HG02623 (cell line): ENCODE data around the gene AGRN.
"Not testable (repeated sequence)": the region's sequence is repeated elsewhere in the genome, so short reads cannot be mapped to it uniquely, and the experiment has no call there.

Source experiments
- ATAC-seq: cut with Tn5 transposase; IDR thresholded peaks from one replicate; pipeline ENCODE4 v1.9.1; 2021; ENCODE audit warnings: moderate library complexity; ENCODE audit not compliant: unreplicated experiment

Gene AGRN

GRCh38 chr1:981491-981954, 38.4 kb upstream of the AGRN start:
- ATAC-seq = no peak

DNA sequence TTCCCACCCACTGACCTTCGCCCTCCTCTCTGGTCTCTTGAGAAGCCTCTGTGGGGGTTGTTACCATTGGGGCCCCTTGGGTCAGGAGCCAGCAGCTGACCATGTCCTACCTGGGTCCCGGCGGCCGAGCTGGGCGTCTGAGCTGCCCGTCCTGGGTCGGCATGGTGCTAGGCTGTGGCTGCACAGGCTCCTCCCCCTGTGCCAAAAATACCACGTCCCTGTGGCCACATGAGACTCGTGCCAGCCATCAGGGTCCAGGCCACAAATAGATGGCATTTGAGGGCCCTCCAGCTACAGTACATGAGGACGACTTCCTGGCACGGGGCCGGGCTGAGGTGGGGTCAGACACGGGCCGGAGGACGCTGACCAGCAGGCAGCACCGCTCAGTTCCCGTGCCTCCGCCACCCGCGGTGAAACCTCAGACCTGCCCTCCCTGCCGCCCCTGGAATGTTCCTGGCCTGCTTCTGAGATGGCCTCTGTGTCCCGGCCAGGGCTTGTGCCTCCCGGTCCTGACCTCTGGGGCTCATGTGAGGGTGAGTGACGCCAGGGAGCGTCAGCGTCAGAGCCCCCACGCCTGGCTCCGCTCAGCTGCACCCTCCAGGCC, 37.9 kb upstream of the AGRN start, which contains the start of gene PERM1:
TSS of gene PERM1 (minus strand) at position 139 of the 604 bp plus-strand sequence. CDS start 1,064 bp downstream, outside the sequence.
- no peak for ATAC-seq

DNA sequence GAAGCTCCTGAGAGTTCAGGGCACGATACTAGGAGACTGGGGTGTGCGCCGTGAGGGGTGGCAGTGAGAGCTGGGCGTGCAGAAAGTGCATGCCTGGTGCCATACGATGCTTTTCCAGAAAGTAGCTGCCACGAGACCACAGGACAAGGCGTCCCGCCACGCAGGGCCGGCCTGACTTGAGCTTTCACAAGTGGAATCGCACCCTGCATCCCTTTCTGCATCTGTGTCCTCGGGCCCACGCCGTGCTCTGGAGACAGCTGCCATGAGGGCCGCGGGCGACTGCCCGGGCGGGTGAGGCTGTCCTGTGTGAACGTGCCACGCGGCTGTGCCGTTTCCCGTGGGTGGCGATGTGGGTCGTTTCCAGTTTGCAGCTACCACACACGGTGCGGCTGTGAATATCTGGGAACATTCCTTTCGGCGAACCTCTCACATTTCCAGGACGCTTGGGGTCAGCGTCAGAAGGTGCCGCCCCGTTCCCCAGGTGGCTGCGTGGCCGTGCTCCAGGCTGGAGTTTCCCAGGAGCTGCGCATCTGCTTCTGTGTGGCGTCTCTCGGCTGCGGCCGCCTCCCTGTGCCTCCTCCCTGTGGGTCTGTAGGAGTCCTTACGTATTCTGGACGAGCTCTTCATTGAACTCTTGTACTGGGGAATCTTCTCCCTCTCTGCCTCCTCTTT, 37.0 kb upstream of the AGRN start:
- no peak for ATAC-seq

- no peak for ATAC-seq
Observed at GRCh38 chr1:983798-984475, 36.0 kb upstream of the AGRN start.

GRCh38 chr1:984476-984814, 35.5 kb upstream of the AGRN start:
- no peak for ATAC-seq

DNA sequence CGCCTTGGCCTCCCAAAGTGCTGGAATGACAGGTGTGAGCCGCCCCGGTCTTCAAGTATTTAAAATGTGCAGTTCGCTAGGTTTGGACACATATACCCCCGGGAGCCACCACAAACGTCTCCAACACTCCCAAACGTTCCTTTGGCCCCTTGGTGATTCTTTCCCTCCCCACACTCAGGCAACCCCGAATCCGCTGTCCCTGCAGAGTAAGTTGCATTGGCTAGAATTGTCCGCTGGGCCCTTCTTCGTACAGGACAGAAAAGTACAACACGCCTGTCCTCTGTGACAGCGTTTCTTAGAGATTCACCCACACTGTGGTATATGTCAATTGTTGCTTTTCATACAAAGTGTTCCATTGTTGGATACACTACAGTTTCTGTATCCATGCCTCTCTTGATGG, 34.8 kb upstream of the AGRN start:
- ATAC-seq = no peak

DNA sequence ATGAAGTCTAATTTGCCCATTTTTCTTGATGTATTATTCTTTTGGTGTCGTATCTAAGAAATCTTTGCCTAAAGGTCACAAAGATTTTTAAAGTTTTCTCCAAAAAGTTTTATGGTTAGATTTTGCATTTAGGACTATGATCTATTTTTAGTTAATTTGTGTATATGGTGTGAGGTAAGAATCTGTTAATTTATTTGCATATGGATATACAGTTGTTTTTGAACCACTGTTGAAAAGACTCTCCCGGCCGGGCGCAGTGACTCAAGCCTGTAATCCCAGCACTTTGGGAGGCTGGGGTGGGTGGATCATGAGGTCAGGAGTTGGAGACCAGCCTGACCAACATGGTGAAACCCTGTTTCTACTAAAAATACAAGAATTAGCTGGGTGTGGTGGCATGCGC, 31.9 kb upstream of the AGRN start:
- not testable (repeated sequence) for ATAC-seq

DNA sequence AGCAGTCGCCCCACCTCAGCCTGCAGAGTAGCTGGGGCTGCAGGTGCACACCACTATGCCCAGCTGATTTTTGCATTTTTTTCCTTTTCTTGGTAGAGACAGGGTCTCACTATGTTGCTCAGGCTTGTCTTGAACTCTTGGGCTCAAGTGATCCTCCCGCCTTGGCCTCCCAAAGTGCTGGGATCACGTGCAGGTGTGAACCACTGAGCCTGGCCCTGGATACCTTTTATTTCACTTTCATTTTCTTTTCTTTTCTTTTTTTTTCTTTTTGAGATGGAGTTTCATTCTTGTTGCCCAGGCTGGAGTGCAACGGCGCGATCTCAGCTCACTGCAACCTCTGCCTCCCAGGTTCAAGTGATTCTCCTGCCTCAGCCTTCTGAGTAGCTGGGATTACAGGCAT, 28.6 kb upstream of the AGRN start:
- not testable (repeated sequence) for ATAC-seq

GRCh38 chr1:991895-992294, 28.0 kb upstream of the AGRN start:
- ATAC-seq = no peak

GRCh38 chr1:992362-992761, 27.6 kb upstream of the AGRN start:
- ATAC-seq = no peak

DNA sequence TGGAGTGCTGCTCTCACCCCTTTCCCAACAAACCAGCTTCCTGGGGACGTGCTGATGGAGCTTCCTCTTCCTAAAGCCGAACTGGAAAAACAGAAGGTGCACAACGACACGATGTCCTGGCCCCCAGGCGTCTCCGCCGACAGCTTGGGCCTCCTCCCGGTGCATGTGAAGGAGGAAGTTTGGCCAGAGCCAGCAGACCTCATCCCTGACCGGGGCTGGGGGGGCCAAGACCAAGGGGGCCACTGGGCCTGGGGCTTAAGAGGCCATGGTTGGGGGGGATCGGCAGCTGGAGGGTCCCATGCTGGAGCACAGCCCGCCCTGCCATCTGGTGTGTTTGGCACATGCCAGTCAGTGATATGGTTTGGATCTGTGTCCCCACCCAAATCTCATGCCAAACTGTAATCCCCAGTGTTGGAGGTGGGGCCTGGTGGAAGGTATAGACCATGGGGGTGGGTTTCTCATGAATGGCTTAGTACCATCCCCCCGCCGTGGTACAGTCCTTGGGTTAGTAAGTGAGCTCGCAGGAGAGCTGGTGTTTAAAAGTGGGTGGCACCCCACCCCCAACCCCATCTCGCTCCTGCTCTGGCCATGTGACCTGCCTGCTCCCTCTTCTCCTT, 26.4 kb upstream of the AGRN start:
- no peak for ATAC-seq

DNA sequence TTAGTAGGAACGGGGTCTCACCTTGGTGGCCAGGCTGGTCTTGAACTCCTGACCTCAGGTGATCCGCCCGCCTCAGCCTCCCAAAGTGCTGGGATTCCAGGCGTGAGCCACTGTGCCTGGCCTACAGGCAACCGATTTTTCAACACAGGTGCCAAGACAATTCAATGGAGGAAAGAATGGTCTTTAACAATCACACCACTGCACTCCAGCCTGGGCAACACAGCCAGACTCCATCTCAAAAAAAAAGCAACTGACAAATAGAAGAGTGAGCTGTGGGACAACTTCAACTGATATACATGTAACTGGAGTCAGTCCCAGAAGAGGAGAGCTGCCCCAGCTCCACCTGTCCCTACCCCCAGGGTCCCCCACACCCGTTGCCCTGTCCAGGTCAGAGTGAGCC, 25.4 kb upstream of the AGRN start:
- ATAC-seq = not testable (repeated sequence)

DNA sequence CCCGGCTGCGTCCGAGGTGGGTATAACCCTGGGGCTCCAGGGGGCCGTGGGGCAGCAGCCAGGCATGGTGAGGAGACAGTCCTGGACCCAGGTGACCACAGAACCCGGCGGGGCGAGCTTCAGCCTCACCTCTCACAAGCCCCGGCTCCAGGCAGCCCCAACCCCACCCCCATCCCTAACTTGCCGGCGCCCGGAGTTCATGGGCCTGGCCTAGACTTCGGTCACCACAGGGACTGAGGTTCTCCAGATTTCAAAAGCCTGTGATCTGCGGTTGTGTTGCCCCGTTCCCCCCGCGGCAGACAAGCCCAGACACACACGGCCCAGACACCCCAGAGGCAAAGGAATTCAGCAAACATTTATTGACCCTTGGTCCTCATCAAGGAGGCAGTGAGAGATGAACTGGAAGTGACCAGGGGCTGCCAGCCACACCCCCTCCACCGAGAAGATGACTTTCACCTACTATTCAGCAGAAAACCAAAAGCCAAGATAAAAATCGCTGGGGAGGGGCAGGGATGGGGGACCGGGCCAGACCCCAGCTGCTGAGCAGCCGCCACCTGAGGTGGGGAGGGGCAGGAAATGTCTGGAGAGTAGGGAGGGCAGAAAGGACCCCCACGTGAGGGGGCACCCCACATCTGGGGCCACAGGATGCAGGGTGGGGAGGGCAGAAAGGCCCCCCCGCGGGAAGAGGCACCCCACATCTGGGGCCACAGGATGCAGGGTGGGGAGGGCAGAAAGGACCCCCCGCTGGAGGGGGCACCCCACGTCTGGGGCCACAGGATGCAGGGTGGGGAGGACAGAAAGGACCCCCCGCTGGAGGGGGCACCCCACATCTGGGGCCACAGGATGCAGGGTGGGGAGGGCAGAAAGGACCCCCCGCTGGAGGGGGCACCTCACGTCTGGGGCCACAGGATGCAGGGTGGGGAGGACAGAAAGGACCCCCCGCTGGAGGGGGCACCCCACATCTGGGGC, 24.0 kb upstream of the AGRN start:
- ATAC-seq = no peak

- no peak for ATAC-seq
Observed at GRCh38 chr1:996851-997712, 22.8 kb upstream of the AGRN start.

- ATAC-seq = no peak
Observed at GRCh38 chr1:997713-997992, 22.3 kb upstream of the AGRN start.

DNA sequence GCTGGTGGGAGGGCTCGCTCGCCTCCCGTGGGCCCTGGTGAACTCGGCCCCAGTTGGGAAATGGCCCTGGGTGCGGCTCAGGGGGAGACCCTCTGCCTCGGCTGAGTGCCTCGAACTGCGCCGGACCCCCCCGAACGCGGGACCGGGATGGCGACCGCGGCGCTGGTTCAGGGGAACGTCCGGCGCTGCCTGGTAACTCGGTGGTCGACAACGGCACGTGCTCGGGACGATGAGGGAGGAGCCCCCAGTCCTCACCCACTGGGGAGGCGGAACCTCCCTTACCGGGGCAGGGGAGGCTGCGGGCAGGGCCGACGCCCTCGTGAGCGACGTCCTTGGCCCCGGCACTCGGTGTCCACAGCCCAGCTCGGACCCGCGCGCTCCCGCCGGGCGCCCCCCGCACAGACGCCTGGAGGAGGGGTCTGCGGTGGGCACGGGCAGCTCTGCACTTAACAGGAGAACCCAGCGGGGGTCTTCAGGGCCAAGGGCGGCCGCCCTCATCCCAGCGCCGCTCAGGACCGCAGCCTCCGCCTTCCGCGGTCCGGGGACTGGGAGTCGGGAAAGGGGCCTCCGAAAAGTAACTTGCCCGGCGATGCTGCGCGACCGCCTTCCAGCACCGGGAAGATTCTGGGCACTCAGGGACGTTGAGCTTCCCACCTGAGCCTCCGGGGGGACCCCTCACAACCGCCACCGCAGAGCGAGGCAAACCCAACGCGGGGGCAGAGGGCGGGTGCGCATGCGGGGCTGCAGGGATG, 21.8 kb upstream of the AGRN start:
- ATAC-seq = no peak

GRCh38 chr1:998745-998994, 21.2 kb upstream of the AGRN start:
- ATAC-seq = no peak

- no peak for ATAC-seq
Observed at GRCh38 chr1:998995-999724, 20.8 kb upstream of the AGRN start.
